HG02870 (cell line): ENCODE results near the gene NUTM2A.
"Not testable (repeated sequence)": the region's sequence is repeated elsewhere in the genome, so short reads cannot be mapped to it uniquely, and the experiment has no call there.

Experiments used
- ATAC-seq: cut with Tn5 transposase; IDR thresholded peaks from one replicate; pipeline ENCODE4 v1.9.1; 2021; ENCODE audit warnings: mild to moderate bottlenecking, moderate library complexity; ENCODE audit not compliant: unreplicated experiment

The NUTM2A gene

GRCh38 chr10:87242192-87242591, 16.9 kb downstream of the NUTM2A start:
- ATAC-seq, result not testable (repeated sequence)

- not testable (repeated sequence) for ATAC-seq
These were observed 22.1 kb downstream of the NUTM2A start for GRCh38 chr10:87247335-87247734.

DNA sequence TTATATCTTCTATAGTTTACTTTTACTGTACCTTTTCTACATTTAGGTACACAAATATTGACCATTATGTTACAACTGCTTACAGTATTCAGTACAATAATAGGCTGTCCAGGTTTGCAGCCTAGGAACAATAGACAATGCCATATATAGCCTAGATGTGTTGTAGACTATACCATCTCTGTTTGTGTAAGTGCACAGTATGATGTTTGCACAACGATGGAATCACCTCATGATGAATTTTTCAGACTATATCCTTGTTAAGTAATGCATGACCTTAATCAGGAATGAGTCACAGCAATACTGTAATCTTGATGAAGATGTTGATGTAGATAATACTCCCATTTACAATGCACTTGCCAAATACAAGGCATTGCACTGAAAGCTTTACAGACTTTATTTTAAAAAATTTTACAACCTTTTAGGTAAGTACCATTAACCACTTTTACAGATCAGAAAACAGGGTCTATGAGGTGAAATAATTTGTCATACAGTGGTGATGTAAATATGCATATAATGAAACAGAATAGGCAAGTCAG, 23.6 kb downstream of the NUTM2A start:
- ATAC-seq, result not testable (repeated sequence)

- not testable (repeated sequence) for ATAC-seq
These were observed 55.6 kb downstream of the NUTM2A start for GRCh38 chr10:87280749-87281392.
